IPS-15b (cell line): ENCODE results near the gene JMJD7.

Source experiments
- H3K27me3 ChIP-seq: one replicate; pipeline ENCODE4 v1.6.1; 2013; ENCODE audit warnings: low read length; ENCODE audit not compliant: control insufficient read depth, insufficient read depth
- H3K36me3 ChIP-seq: one replicate; pipeline ENCODE4 v1.6.1; 2013; ENCODE audit warnings: low read length; ENCODE audit not compliant: control insufficient read depth, insufficient read depth
- H3K4me1 ChIP-seq: one replicate; pipeline ENCODE4 v1.6.1; 2013; ENCODE audit warnings: mild to moderate bottlenecking, low read length; ENCODE audit not compliant: control insufficient read depth, insufficient read depth
- H3K4me3 ChIP-seq: one replicate; pipeline ENCODE4 v1.5.1; 2013; ENCODE audit warnings: low read depth, low read length
- H3K9ac ChIP-seq: one replicate; pipeline ENCODE4 v1.6.1; 2013; ENCODE audit warnings: low read depth, mild to moderate bottlenecking, low read length
- H3K9me3 ChIP-seq: one replicate; pipeline ENCODE4 v1.6.1; 2013; ENCODE audit warnings: mild to moderate bottlenecking, low read length; ENCODE audit not compliant: control insufficient read depth, insufficient read depth

Gene JMJD7

GRCh38 chr15:41790756-41791546 lies 36.9 kb upstream of the JMJD7 start:
- H3K9me3 ChIP-seq = no peaks in the 10 kb centered on the region
- no peaks in the 10 kb centered on the region for H3K36me3 ChIP-seq
- no peak overlapping the region for H3K4me3 ChIP-seq
- H3K9ac ChIP-seq = no peak overlapping the region
- H3K4me1 ChIP-seq = peaks cover 24% of the 10 kb centered on the region
- no peaks in the 10 kb centered on the region for H3K27me3 ChIP-seq

DNA sequence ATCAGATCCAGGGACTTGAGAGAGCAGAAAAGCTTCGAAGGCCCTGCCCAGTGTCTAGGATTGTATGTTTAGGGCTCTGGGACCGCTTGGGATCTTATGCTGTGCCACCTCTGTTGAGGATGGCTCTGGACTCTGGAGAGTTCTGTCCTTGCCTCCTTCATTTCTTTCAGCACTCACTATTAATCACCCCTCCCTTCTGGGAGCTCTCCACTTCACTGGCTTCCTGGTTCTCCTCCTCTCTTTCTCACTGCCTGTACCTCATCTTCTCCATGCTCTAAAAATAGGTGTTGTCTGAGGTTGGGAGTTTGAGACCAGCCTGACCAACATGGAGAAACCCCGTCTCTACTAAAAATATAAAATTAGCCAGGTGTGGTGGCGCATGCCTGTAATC lies 36.4 kb upstream of the JMJD7 start:
- Histone ChIP-seq H3K36me3 (no peaks in the 10 kb centered on the region), H3K4me1 (peaks cover 24% of the 10 kb centered on the region), H3K27me3 (no peaks in the 10 kb centered on the region), H3K9me3 (no peaks in the 10 kb centered on the region), H3K9ac (no peak overlapping the region), H3K4me3 (no peak overlapping the region)

- Histone ChIP-seq H3K4me1 (peaks cover 24% of the 10 kb centered on the region), H3K9me3 (no peaks in the 10 kb centered on the region), H3K9ac (no peak overlapping the region), H3K27me3 (no peaks in the 10 kb centered on the region), H3K36me3 (no peaks in the 10 kb centered on the region), H3K4me3 (no peak overlapping the region)
Measured at GRCh38 chr15:41792000-41792637, 35.8 kb upstream of the JMJD7 start.

- no peaks in the 10 kb centered on the region for H3K27me3 ChIP-seq
- H3K9me3 ChIP-seq = no peaks in the 10 kb centered on the region
- H3K4me1 ChIP-seq = peaks cover 22% of the 10 kb centered on the region
- no peaks in the 10 kb centered on the region for H3K36me3 ChIP-seq
- H3K9ac ChIP-seq = no peak overlapping the region
- no peak overlapping the region for H3K4me3 ChIP-seq
Measured at GRCh38 chr15:41794081-41794480, 33.8 kb upstream of the JMJD7 start.

GRCh38 chr15:41795996-41796856 lies 31.7 kb upstream of the JMJD7 start:
- H3K9ac ChIP-seq = no peak overlapping the region
- H3K9me3 ChIP-seq = no peaks in the 10 kb centered on the region
- no peaks in the 10 kb centered on the region for H3K36me3 ChIP-seq
- H3K4me3 ChIP-seq = no peak overlapping the region
- no peaks in the 10 kb centered on the region for H3K27me3 ChIP-seq
- peaks cover under 1% of the 10 kb centered on the region for H3K4me1 ChIP-seq

GRCh38 chr15:41797201-41797944 lies 30.5 kb upstream of the JMJD7 start:
- H3K4me3 ChIP-seq = no peak overlapping the region
- no peaks in the 10 kb centered on the region for H3K36me3 ChIP-seq
- no peaks in the 10 kb centered on the region for H3K4me1 ChIP-seq
- no peaks in the 10 kb centered on the region for H3K9me3 ChIP-seq
- H3K27me3 ChIP-seq = no peaks in the 10 kb centered on the region
- H3K9ac ChIP-seq = no peak overlapping the region

GRCh38 chr15:41798607-41799487 lies 29.0 kb upstream of the JMJD7 start:
- no peaks in the 10 kb centered on the region for H3K9me3 ChIP-seq
- no peak overlapping the region for H3K4me3 ChIP-seq
- no peaks in the 10 kb centered on the region for H3K27me3 ChIP-seq
- no peaks in the 10 kb centered on the region for H3K4me1 ChIP-seq
- H3K9ac ChIP-seq = no peak overlapping the region
- no peaks in the 10 kb centered on the region for H3K36me3 ChIP-seq

GRCh38 chr15:41799488-41799805 lies 28.4 kb upstream of the JMJD7 start:
- no peak overlapping the region for H3K4me3 ChIP-seq
- no peak overlapping the region for H3K9ac ChIP-seq
- no peaks in the 10 kb centered on the region for H3K4me1 ChIP-seq
- H3K9me3 ChIP-seq = no peaks in the 10 kb centered on the region
- H3K27me3 ChIP-seq = no peaks in the 10 kb centered on the region
- H3K36me3 ChIP-seq = no peaks in the 10 kb centered on the region

DNA sequence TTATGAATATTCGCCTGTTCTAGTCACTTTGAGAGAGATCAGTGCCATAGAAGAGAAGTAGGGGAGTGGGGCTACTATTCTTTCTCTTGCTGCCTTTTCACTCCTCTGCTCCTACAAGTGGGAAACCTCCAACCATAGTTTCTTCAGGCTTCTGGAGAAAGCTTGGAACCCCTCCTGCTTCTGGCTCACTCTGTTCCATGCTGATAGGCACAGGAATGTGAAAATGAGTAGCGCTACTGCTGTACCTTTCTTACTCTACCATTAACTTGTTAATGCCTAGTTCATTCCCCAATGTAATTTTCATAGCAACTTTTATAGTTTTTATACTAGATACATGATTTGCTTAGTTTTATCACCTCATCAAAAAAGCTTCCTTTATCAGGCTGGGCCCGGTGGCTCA lies 26.7 kb upstream of the JMJD7 start:
- Histone ChIP-seq H3K9me3 (no peaks in the 10 kb centered on the region), H3K27me3 (no peaks in the 10 kb centered on the region), H3K4me3 (no peak overlapping the region), H3K4me1 (peaks cover under 1% of the 10 kb centered on the region), H3K36me3 (no peaks in the 10 kb centered on the region), H3K9ac (no peak overlapping the region)

GRCh38 chr15:41801850-41802455 lies 25.9 kb upstream of the JMJD7 start:
- Histone ChIP-seq H3K9ac (no peak overlapping the region), H3K27me3 (no peaks in the 10 kb centered on the region), H3K9me3 (no peaks in the 10 kb centered on the region), H3K36me3 (no peaks in the 10 kb centered on the region), H3K4me1 (peaks cover 2% of the 10 kb centered on the region), H3K4me3 (no peak overlapping the region)
